GM18867 (cell line): Measurements from ENCODE around the gene SGCB.

Source experiments
- ATAC-seq: cut with Tn5 transposase; IDR thresholded peaks from one replicate; pipeline ENCODE4 v1.9.1; 2021; ENCODE audit warnings: mild to moderate bottlenecking, moderate library complexity; ENCODE audit not compliant: unreplicated experiment

SGCB gene

DNA sequence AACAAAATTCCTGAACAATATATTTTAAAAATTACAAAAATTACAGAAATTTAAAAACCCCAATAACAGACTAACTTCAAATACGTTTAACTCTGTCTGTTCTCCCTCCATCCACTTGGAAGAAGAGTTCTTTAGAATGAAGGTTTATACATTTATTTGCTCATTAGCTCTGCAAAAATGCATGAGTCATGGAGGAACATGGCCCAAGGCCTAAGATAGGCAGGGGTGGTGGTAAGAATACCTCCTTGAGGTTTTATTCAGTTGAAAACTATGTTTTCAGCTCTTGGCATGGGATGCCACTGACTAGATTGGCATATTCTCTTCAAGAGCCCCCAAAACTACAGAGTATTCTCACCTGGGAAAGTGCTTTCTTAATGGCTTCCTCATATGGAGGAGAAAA, 9.1 kb downstream of the SGCB start:
- no peak for ATAC-seq

DNA sequence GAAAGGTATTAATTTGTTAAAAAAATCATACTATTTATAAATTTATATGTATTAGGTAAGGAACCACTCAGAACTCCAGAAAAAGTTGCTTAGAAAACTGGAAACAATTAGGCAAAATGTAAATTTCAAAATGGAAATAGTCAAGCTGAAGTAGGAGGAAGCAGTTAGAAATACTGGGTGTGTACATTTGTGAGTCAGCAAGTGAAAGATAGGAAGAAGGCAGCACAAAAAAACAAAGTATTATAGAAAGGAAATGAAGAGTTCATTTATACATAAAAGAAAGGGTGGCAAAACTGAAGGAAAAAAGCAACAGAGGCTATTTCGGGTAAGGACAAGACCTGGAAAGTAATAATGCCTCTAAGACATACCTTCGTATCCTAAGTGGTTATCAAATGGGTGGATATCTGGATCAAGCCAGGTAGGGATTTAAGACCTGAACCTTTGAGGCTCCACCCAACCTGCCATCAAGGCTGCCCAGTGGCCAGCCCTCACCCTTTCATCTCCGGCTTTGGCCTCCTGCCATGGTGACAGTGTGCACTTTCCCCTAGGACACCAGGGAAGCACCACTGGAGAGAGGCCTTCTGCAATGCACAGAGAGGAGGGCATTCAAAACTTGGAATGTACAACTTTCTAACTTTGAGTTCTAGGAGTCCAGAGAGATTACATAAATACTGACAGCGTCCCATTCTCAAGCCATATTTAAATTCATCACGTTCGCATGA, 18.0 kb downstream of the SGCB start, which contains the start of gene LRRC66:
Gene LRRC66, minus strand, starts transcription at position 428 of the 722 bp plus-strand sequence. CDS start 2,750 bp downstream, outside the sequence.
- no peak for ATAC-seq

DNA sequence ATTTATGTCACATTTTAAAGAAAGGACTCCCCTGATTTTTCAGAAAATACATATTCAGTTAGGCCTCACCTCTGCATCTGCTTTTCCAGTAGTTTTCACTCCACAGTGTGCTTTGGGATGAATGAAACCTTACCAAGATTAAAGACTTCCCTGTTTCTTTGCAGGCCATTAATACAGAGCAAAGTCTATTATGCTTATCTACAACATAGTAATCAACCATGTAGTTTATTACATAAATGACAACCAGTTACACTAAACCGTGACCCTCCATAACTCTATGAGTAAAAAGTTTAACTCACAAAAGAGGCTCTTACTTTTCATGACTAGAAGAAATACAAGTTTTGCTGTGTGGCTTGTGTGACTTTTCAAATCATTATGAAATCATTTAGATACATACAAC, 20.3 kb downstream of the SGCB start:
- ATAC-seq = no peak

DNA sequence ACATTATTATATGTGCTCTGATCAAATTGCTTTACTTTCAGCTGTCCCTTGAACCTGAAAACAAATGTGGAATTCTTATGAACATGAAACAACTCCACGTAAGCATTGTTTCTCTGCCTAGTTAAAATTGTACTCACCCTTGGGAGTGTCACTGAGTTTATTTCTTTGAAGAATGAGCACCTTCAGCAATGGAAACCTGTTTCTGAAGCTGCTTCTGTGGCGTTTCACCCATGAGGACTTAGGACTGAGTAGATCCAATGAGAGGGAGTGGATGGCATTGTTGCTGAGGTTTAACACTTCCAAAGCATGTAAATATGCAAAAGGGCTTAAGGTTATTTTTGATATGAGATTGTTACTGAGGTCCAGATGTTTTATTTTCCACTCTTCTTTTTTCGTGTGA, 21.1 kb downstream of the SGCB start:
- ATAC-seq = no peak

DNA sequence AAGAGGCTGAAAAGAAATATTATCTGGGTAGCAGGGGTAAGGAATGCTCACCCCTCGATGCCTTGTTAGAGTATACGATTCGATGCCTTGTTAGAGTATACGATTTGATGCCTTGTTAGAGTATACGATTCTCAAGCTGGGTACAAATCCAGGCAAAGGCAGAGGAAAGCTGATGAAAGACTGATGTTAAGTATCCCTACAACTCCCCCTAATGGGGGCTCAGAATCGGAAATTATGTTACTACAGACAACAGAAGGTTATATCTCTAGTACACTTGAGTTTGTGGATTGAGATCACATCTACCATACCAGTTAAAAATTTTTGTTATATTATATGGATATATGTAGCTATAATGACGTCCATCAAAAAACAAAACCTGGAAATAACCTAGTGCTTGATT, 22.7 kb downstream of the SGCB start:
- no peak for ATAC-seq

DNA sequence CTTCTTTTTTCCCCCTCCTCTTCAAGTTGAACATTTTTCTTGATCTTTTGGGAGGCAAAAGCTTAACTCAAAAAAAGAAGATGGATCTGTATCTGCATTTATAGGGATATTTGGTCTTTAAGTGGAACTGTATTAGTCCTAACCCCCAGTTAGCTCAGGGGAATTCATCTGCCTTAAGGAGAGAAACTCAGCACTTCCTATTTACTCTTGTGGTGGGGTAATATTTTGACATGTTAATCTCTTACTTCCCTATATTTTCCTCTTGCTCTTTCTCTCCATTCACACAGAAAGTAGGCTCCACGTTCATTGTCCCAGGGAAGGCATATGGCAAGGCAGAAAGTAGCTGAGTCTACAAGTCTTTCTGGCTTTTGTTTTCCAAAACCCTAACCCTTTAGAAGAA, 23.2 kb downstream of the SGCB start:
- ATAC-seq = no peak

DNA sequence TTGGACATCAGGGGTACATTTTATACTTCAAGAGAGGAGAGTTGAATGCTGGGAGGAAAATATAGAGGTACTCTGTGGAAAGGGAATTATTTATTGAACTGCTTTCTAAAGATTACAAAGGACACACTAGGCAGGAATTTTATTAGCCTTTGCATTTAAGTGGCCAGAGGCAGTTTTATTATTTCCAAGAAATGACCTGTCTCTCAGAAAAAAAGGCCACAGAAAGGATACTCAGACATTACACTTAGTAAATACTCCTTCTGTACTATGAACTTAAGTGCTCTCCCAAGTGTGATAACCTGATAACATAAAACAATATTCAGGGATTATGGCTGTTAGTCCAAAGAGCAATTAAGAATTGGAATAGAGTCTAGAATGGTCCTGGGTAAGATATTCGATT, 25.4 kb downstream of the SGCB start:
- no peak for ATAC-seq

DNA sequence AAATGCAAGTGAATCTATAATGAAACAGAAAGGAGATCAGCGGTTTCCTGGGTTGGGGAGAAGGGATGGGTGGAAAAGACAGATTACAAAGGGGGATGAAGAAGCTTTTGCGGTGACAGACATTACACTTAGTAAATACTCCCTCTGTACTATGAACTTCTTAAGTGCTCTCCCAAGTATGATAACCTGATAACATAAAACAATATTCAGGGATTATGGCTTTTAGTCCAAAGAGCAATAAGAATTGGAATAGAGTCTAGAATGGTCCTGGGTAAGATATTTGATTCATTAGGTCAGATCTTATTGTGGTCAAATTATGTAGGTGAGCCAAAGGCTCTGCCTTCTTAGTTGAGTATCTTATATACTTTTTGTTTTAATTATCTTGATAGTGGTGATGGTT, 27.1 kb downstream of the SGCB start:
- ATAC-seq = no peak

DNA sequence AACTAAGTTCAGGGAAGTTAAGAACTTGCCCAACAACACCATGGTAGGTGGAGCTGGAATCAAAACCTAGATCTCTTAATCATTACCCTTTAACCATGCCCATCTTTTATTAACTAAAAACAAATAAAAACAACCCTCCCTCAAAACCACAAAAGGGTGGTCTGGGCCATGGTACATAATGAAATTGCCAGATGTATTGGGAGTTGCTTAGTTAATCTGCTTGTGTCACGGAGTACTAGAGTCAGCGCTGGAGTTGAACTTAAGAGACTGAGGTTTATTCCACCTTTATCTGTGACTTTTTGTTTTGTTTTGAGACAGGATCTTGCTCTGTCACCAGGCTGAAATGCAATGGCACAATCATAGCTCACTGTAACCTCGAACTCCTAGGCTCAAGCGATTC, 31.2 kb downstream of the SGCB start:
- ATAC-seq = no peak

DNA sequence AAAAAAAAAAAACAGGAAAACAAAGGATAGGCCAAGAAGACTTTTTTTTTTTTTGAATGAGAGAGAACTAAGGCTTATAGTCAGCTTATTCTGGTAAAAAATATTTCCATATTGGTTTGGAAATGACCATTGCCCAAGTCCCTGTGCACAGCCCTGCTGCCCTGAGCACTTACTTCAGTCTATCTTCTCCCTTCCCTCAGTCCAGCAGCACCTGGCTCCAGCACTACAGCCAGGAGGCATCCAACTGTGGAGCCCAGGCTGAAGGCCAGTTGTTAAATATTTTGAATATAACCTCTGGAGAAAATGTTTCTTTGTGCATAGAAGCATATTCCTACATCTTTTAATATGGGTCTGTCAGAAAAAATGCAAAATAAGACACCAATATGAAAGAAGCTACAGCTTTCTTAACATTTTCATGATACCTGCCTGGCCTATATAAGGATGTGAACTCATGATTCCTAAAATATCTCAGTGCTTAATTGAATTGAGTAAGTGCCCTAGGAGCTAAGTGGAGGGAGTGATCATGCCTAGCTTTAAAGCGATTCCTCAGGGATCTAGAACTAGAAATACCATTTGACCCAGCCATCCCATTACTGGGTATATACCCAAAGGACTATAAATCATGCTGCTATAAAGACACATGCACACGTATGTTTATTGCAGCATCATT, 32.4 kb downstream of the SGCB start:
- no peak for ATAC-seq

DNA sequence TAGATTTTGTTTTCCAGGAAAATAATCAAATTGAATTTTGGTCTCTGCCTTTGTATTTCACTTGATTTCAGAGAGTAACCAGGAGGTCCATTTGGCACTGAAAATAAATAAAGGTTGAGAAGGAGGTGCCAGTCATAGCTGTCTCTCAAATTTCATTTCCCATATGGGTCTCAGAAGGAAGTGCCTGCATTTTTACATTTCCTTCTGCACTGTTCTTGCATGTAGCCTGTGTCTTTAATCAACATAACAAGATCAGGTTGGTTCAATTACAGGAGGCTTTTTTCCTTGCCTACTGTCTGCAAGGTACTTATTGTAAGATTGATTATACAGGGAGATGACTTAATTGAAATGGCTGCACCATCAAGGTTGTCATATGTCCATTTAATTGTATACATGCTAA, 33.7 kb downstream of the SGCB start:
- no peak for ATAC-seq

DNA sequence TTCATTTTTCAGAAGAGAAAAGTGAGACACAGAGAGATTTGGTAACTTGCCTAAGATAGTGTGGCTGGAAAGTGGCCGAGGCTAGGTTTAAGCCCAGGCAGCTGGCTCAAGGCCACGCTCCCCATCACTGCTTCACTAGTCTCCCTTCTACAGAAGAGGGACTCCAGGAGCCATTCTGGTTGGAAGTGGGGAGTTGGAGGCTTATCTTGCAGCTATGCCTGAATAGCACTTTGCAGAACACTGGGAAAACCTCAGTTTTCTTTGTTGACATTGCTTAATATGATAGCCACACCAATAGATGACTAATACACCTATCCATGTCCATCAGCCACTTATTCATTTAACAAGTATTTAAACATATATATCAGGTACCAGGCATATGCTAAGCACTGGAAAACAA, 36.5 kb downstream of the SGCB start:
- ATAC-seq = no peak

DNA sequence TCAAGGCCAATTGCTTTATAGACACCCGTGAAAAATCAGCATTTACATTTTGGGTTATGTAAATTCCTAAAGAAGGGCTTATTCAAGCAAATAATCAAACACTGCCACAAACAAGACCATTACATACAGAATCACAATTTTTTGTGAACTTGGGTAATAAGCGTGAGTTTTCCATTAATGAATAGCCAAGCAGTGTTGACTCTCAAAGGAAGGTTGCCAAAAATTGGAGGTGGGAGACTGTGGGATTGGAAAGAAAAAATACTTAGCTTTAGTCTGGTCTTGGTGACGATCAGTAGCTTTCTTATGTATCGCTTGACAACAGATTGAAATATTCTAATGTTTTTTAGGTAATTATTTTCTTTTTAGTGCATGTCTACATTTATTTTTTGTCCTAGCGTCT, 38.8 kb downstream of the SGCB start:
- ATAC-seq = no peak

DNA sequence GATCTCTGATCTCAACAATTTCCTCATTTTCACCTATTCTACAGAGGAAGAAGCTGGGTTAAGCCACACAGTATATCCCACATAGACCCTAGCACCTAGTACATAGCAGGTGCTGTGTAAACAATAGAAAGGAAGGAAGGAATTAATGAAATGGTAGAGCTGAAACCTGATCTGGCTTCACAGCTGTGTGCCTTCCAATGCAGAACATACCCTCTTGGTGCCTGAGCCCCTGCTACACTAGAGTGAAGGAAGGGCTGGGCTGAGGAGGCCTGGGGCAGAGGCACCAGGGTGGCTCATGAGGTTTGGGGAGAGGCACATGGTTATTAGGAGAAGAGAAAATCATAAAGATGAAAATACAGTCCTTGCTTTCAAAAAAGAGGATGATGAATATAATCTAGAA, 39.3 kb downstream of the SGCB start:
- ATAC-seq = no peak

DNA sequence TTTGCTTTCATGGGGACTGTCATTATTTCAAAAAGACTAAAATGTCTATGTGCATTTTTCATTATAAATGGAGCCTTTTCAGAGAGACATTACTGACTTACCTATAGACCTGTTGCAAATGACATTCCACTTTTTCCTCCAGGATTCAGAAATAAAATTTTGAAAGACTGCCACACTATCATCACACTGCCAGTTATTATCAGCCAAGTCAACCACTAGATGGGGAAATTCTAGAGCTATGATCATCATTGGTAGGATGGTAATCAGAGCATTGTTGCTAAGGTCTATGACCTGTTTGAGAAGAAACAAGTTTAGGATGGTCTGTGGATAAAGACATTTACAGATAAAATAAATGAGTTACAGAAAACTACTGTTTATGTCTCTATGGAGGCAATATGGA, 40.5 kb downstream of the SGCB start:
- ATAC-seq = no peak

DNA sequence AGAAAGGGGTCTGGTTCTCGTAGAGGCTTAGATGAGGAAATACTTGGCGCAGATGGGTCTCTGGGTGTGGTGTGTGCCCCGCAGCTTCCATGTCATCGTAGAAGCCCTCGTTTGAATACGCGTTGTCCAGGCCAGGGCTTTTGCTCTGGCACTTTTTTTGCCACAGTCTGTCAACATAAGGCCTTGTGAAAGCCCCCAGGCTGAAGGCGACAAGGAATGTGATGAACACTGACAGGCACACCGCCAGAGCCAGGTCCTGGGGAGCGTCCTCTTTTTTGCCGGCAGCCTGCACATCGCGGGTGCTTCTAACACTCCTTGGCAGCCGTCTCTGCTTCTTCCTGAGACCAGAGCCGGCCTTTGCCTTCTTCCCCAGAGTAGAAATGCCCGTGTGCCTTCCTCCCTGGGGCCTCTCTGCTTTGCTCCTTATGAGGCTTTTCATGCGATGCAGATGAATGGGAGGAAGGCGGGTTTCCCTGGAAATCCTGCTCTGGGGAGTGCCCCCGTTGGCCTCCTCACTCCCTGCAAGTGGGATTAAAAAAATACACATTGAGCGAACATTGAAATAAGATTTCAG, 42.4 kb downstream of the SGCB start:
- ATAC-seq = no peak
